HepG2 (cell line): ENCODE data around the gene COX6A2. TPM values are rescaled to one million over a fixed set of nuclear protein-coding genes. Genes with fewer than 3 reads are reported as not detected.

Source experiments
- FOSL2 ChIP-seq: sonication (generic); formaldehyde crosslinking; IDR thresholded peaks from 2 replicates; pipeline ENCODE4 v1.4.0; 2020; ENCODE audit warnings: missing genetic modification reagents
- GATA4 ChIP-seq: sonication (generic); IDR thresholded peaks from 2 replicates; pipeline ENCODE4 v1.6.1; 2016; ENCODE audit warnings: antibody characterized with exemption, low read depth, borderline replicate concordance
- HNF4G ChIP-seq, 2 experiments: sonication (generic) in 1 of 2; formaldehyde crosslinking in 1 of 2; IDR thresholded peaks; 2 replicates each; pipeline versions ENCODE4 v1.4.0 to v1.6.1; 2011 to 2020; ENCODE audit warnings: borderline replicate concordance in 2 of 2, low read depth in 2 of 2, mild to moderate bottlenecking in 2 of 2, low read length in 1 of 2, missing genetic modification reagents in 1 of 2, moderate library complexity in 1 of 2
- KDM5A ChIP-seq: fragments of 200-600 bp; sonication (generic); IDR thresholded peaks from 2 replicates; pipeline ENCODE4 v1.7.0; 2018; ENCODE audit warnings: antibody characterized with exemption, mild to moderate bottlenecking, low read length, borderline replicate concordance
- KLF9 ChIP-seq: IDR thresholded peaks from 2 replicates; pipeline ENCODE4 v1.6.1; 2016; ENCODE audit warnings: low read depth
- SIN3A ChIP-seq: IDR thresholded peaks from 2 replicates; pipeline ENCODE4 v1.6.1; 2011; ENCODE audit warnings: low read depth, mild to moderate bottlenecking, control low read depth, low read length, borderline replicate concordance
- ZBTB21 ChIP-seq: sonication (generic); formaldehyde crosslinking; IDR thresholded peaks from 2 replicates; pipeline ENCODE4 v1.4.0; 2020; ENCODE audit warnings: missing genetic modification reagents
- ZNF607 ChIP-seq: sonication (generic); formaldehyde crosslinking; IDR thresholded peaks from 2 replicates; pipeline ENCODE4 v1.5.1; 2020; ENCODE audit warnings: missing genetic modification reagents, mild to moderate bottlenecking, borderline replicate concordance
- polyA plus RNA-seq, 8 experiments: library from polyadenylated mRNA; depleted of rRNA in 3 of 8; stranded (reverse) in 7 of 8; unstranded in 1 of 8; fragments of >200 nt; fragmentation: Illumina TruSeq in 4 of 8; extraction: Trizol in 4 of 8; gene quantifications; 2 replicates each; pipeline versions ENCODE4 v1.2.1 to v1.2.3, GENCODE V29; 2011 to 2016; ENCODE audit warnings: low read depth in 4 of 8, missing spikeins in 1 of 8, mixed read lengths in 1 of 8; ENCODE audit not compliant: insufficient read depth in 1 of 8
- total RNA-seq, 5 experiments: library from RNA; depleted of rRNA; stranded (reverse); fragments of >200 nt; fragmentation: Illumina TruSeq; extraction: Trizol; gene quantifications; 2 replicates each; pipeline ENCODE4 v1.2.3, GENCODE V29; 2016; ENCODE audit warnings: low read depth in 1 of 5
- TF ChIP-seq, protein P1 (sequence below): sonication (generic); formaldehyde crosslinking; IDR thresholded peaks from one replicate; pipeline ENCODE4 v1.5.1; 2020; ENCODE audit warnings: mild to moderate bottlenecking, missing genetic modification reagents; ENCODE audit errors: not compliant biosample characterization
- TF ChIP-seq, protein P2 (sequence below): sonication (generic); formaldehyde crosslinking; IDR thresholded peaks from 2 replicates; pipeline ENCODE4 v1.4.0; 2020; ENCODE audit warnings: missing genetic modification reagents, borderline replicate concordance
- TF ChIP-seq, protein P3 (sequence below): sonication (generic); formaldehyde crosslinking; IDR thresholded peaks from 2 replicates; pipeline ENCODE4 v1.5.1; 2020; ENCODE audit warnings: missing genetic modification reagents, mild to moderate bottlenecking, borderline replicate concordance

Gene COX6A2
- total and polyA plus RNA-seq, 2 of the 13 experiments (the other 11 are each of a cell fraction or from before 2014, with no cell fraction given) = not detected

DNA sequence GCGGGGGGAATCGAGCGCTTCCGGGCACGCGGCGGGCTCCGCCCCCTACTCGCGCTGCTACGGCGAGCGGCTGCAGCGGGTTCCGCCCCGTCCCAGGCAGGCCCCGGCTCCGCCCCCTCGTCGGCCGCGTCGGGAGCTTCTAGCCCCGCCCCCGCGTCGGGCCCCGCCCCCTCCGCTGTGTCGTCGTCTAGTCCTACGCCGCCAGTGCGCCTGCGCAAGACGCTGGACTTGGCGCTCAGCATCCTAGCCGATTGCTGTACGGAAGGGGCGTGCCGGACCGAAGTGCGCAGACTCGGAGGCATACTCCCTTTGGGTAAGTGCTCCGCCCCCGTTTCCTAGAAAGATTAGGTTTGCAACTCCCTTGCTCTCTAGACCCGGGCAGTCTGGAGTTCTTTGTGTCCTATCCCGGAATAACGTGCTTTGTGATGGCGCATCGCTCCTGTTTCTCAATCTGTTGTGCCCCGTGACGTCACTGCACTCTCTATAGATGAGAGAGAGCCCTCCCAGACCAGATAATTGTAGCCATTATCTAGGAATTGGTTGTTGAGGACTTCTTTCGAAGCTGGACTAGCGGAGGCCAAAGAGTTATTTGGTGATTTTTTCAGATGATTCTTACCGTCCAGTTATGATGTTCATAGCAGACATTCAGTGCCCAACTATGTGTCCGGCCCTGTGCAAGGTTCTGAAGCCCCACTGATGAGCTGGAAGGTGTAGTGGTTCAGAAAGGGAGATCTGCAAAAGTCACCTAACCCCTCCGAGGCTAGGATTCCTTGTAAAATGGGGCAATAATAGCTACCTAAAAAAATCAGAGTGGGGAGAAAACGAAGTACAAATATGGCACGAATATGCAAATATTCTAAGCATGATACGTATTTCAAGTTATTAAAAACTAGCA is 31.8 kb upstream of the COX6A2 start (continued):
- TF ChIP-seq, protein P1, sequence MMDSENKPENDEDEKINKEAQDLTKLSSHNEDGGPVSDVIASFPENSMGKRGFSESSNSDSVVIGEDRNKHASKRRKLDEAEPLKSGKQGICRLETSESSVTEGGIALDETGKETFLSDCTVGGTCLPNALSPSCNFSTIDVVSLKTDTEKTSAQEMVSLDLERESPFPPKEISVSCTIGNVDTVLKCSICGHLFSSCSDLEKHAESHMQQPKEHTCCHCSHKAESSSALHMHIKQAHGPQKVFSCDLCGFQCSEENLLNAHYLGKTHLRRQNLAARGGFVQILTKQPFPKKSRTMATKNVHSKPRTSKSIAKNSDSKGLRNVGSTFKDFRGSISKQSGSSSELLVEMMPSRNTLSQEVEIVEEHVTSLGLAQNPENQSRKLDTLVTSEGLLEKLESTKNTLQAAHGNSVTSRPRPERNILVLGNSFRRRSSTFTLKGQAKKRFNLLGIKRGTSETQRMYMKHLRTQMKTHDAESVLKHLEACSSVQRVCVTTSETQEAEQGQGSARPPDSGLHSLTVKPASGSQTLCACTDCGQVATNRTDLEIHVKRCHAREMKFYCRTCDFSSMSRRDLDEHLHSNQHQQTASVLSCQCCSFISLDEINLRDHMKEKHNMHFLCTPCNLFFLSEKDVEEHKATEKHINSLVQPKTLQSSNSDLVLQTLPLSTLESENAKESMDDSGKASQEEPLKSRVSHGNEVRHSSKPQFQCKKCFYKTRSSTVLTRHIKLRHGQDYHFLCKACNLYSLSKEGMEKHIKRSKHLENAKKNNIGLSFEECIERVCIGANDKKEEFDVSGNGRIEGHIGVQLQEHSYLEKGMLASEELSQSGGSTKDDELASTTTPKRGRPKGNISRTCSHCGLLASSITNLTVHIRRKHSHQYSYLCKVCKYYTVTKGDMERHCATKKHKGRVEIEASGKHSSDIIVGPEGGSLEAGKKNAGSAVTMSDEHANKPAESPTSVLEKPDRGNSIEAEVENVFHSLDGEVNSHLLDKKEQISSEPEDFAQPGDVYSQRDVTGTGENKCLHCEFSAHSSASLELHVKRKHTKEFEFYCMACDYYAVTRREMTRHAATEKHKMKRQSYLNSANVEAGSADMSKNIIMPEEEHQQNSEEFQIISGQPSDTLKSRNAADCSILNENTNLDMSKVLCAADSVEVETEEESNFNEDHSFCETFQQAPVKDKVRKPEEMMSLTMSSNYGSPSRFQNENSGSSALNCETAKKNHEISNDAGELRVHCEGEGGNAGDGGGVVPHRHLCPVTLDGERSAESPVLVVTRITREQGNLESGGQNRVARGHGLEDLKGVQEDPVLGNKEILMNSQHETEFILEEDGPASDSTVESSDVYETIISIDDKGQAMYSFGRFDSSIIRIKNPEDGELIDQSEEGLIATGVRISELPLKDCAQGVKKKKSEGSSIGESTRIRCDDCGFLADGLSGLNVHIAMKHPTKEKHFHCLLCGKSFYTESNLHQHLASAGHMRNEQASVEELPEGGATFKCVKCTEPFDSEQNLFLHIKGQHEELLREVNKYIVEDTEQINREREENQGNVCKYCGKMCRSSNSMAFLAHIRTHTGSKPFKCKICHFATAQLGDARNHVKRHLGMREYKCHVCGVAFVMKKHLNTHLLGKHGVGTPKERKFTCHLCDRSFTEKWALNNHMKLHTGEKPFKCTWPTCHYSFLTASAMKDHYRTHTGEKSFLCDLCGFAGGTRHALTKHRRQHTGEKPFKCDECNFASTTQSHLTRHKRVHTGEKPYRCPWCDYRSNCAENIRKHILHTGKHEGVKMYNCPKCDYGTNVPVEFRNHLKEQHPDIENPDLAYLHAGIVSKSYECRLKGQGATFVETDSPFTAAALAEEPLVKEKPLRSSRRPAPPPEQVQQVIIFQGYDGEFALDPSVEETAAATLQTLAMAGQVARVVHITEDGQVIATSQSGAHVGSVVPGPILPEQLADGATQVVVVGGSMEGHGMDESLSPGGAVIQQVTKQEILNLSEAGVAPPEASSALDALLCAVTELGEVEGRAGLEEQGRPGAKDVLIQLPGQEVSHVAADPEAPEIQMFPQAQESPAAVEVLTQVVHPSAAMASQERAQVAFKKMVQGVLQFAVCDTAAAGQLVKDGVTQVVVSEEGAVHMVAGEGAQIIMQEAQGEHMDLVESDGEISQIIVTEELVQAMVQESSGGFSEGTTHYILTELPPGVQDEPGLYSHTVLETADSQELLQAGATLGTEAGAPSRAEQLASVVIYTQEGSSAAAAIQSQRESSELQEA (CRISPR knock-in tag) = no peak
- TF ChIP-seq GATA4 = 0 out of 2 replicates have a peak, but pooled peaks have one; percentile 8
- peak; percentile 57; the same call in 1 of the 2 replicates for TF ChIP-seq HNF4G (IDR thresholded peaks at IDR 0.05; ENCODE audit: borderline replicate concordance, low read depth, low read length)
- 0 out of 2 replicates have a peak, but pooled peaks have one; percentile 32 for TF ChIP-seq HNF4G (CRISPR knock-in tag; IDR thresholded peaks at IDR 0.05; ENCODE audit: borderline replicate concordance, low read depth)
- TF ChIP-seq FOSL2 (CRISPR knock-in tag) = 0 out of 2 replicates have a peak, but pooled peaks have one; percentile 30
- peak; percentile 86 for TF ChIP-seq ZBTB21
- TF ChIP-seq, protein P2, sequence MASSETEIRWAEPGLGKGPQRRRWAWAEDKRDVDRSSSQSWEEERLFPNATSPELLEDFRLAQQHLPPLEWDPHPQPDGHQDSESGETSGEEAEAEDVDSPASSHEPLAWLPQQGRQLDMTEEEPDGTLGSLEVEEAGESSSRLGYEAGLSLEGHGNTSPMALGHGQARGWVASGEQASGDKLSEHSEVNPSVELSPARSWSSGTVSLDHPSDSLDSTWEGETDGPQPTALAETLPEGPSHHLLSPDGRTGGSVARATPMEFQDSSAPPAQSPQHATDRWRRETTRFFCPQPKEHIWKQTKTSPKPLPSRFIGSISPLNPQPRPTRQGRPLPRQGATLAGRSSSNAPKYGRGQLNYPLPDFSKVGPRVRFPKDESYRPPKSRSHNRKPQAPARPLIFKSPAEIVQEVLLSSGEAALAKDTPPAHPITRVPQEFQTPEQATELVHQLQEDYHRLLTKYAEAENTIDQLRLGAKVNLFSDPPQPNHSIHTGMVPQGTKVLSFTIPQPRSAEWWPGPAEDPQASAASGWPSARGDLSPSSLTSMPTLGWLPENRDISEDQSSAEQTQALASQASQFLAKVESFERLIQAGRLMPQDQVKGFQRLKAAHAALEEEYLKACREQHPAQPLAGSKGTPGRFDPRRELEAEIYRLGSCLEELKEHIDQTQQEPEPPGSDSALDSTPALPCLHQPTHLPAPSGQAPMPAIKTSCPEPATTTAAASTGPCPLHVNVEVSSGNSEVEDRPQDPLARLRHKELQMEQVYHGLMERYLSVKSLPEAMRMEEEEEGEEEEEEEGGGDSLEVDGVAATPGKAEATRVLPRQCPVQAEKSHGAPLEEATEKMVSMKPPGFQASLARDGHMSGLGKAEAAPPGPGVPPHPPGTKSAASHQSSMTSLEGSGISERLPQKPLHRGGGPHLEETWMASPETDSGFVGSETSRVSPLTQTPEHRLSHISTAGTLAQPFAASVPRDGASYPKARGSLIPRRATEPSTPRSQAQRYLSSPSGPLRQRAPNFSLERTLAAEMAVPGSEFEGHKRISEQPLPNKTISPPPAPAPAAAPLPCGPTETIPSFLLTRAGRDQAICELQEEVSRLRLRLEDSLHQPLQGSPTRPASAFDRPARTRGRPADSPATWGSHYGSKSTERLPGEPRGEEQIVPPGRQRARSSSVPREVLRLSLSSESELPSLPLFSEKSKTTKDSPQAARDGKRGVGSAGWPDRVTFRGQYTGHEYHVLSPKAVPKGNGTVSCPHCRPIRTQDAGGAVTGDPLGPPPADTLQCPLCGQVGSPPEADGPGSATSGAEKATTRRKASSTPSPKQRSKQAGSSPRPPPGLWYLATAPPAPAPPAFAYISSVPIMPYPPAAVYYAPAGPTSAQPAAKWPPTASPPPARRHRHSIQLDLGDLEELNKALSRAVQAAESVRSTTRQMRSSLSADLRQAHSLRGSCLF (CRISPR knock-in tag) = no peak
- TF ChIP-seq ZNF607 (CRISPR knock-in tag) = 0 out of 2 replicates have a peak, but pooled peaks have one; percentile 39
- peak; percentile 51; the same call in 1 of the 2 replicates for TF ChIP-seq KDM5A
- peak; percentile 9; the same call in 1 of the 2 replicates for TF ChIP-seq KLF9 (CRISPR knock-in tag)
- TF ChIP-seq SIN3A = peak; percentile 49; the same call in 1 of the 2 replicates
- TF ChIP-seq, protein P3, sequence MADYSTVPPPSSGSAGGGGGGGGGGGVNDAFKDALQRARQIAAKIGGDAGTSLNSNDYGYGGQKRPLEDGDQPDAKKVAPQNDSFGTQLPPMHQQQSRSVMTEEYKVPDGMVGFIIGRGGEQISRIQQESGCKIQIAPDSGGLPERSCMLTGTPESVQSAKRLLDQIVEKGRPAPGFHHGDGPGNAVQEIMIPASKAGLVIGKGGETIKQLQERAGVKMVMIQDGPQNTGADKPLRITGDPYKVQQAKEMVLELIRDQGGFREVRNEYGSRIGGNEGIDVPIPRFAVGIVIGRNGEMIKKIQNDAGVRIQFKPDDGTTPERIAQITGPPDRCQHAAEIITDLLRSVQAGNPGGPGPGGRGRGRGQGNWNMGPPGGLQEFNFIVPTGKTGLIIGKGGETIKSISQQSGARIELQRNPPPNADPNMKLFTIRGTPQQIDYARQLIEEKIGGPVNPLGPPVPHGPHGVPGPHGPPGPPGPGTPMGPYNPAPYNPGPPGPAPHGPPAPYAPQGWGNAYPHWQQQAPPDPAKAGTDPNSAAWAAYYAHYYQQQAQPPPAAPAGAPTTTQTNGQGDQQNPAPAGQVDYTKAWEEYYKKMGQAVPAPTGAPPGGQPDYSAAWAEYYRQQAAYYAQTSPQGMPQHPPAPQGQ (CRISPR knock-in tag) = no peak
